ENCODE measurements around the gene ZSWIM8.
"Not testable (repeated sequence)": the region's sequence is repeated elsewhere in the genome, so short reads cannot be mapped to it uniquely, and the experiment has no call there.

The ZSWIM8 gene, protein sequence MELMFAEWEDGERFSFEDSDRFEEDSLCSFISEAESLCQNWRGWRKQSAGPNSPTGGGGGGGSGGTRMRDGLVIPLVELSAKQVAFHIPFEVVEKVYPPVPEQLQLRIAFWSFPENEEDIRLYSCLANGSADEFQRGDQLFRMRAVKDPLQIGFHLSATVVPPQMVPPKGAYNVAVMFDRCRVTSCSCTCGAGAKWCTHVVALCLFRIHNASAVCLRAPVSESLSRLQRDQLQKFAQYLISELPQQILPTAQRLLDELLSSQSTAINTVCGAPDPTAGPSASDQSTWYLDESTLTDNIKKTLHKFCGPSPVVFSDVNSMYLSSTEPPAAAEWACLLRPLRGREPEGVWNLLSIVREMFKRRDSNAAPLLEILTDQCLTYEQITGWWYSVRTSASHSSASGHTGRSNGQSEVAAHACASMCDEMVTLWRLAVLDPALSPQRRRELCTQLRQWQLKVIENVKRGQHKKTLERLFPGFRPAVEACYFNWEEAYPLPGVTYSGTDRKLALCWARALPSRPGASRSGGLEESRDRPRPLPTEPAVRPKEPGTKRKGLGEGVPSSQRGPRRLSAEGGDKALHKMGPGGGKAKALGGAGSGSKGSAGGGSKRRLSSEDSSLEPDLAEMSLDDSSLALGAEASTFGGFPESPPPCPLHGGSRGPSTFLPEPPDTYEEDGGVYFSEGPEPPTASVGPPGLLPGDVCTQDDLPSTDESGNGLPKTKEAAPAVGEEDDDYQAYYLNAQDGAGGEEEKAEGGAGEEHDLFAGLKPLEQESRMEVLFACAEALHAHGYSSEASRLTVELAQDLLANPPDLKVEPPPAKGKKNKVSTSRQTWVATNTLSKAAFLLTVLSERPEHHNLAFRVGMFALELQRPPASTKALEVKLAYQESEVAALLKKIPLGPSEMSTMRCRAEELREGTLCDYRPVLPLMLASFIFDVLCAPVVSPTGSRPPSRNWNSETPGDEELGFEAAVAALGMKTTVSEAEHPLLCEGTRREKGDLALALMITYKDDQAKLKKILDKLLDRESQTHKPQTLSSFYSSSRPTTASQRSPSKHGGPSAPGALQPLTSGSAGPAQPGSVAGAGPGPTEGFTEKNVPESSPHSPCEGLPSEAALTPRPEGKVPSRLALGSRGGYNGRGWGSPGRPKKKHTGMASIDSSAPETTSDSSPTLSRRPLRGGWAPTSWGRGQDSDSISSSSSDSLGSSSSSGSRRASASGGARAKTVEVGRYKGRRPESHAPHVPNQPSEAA (N-terminal part only)

GRCh38 chr10:73785211-73785720 lies at the start of gene ZSWIM8:
Gene ZSWIM8, plus strand, starts transcription at chr10:73785606. Its CDS starts 273 bp downstream, at chr10:73785879.
- DNase-seq, result peak; percentile 82

DNA sequence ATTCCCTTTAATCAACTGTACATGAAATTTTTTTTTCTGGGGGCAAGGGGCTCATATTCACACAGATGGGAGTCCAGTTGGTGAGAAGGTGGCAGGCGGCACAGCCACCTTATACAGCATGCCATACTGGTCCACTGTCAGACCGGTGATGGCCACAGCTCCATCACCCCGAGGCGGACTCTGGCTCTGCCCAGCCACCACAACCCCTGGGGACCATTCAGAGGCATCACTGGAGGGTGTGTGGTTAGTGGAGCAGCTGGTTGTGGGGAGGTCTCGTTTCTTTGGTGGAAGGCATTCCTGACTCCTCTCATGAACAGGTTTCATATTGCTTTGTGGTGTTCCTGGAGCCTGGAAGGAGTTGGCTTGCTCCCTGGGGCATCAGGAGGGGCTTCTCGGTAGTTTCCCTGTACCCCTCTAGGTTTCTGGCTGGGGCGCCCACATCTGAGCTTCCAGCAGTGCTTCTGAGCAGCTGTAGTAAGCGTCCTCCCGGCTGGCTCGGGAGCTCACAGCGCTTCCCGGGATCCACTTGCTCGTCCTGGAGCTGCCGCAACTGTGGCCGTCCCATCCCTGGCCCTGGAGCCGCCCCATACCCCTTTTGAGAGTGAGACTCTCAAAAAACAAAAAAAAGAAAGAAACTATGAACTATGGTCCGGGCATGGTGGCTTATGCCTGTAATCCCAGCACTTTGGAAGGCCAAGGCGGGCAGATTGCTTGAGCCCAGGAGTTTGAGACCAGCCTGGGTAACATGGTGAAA lies 44.7 kb upstream of the ZSWIM8 start:
- not testable (repeated sequence) for DNase-seq

- DNase-seq, result no peak
Measured at GRCh38 chr10:73742454-73742734, 43.0 kb upstream of the ZSWIM8 start.

DNA sequence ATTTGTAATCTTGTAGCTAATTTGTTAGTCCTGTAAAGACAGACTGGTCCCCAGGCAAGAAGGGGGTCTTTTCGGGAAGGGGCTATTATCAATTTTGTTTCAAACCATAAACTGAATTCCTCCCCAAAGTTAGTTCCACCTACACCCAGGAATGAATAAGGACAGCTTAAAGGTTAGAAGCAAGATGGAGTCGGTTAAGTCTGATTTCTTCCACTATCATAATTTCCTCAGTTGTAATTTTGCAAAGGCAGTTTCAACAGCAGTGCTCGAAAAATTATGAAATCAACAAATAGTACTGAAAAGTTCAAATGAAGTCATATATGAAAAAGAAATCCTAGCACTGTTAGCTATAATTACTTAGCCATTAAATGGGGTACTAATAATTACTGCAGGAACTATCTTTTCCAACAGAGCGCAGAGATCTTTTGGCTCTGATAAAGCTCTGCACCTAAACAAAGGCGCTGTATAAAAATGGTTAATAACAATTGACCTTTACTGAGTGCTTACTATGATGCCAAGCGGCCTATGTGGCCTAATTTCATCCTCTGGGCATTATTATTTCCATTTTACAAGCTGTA lies 42.0 kb upstream of the ZSWIM8 start:
- DNase-seq, result no peak

DNA sequence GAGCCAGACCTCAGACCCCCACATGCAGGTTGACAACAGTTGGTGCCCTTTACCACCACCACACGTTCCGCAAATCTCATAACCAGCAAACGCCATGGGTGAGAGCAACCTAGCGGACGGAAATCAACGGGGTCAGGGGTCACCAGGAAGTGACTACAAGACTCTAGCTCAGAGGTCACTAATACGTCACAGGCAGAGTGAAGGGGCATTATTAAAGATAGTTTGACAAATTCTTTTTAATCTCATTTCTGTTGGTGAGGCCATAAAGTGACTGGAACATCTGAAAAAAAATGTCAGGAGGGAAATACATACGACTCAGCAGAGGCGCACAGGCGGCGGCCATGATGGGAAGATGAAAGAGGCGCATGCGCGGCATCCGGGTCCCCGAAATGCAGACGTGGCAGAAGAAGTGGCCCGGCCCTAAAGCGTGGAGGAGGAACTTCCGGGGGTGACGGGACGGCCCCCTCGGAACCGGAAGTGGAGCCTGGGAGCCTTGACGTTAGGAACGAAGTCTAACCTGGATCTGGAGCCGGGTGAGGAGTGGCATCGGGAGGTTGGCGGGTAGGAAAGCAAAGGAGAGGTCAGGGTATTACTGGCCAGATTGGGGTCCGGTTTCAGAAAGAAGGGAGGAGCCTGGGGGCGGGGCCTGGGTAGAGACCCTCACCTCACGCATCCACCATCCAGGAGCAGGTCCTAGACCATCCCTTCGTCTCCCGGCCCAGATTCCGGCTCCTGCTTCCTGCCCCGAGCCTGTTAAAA lies 41.3 kb upstream of the ZSWIM8 start, which contains the start of gene SEC24C:
TSS of gene SEC24C (plus strand) at position 468 of the 759 bp plus-strand sequence. CDS start 2,461 bp downstream, outside the sequence.
- peak; percentile 94 for DNase-seq

- DNase-seq, result peak; percentile 66
Measured at GRCh38 chr10:73744664-73744975, 40.8 kb upstream of the ZSWIM8 start.

DNA sequence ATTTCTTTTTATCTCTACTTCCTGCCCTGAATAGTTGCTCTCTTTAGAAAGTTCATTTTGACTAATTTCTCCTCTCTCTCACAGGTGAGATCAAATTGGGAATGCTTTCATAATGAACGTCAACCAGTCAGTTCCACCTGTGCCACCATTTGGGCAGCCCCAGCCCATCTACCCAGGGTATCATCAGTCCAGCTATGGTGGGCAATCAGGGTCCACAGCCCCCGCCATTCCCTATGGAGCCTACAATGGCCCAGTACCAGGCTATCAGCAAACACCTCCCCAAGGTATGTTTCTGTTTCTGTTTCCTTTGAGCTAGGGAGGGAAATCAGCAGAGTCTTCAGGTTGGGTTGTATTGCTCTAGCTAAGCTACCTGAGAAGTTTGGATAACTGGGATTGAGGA lies 38.7 kb upstream of the ZSWIM8 start:
- DNase-seq, result no peak

DNA sequence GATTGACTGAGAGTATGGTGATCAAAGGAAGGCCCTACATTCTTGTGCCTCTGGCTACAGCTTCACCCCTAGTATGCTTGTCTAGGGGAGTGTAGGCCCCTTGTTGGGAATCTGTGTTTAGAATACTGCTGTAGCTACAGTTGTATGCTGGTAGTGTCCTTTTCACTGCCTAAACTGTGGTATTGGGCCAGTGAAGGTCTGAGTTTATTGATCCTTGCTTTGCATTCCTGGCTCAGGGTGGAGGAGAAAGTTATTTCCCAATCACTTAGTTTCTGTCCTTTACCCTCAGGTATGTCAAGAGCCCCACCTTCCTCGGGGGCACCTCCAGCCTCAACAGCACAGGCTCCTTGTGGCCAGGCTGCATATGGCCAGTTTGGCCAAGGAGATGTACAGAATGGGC lies 34.6 kb upstream of the ZSWIM8 start:
- no peak for DNase-seq

DNA sequence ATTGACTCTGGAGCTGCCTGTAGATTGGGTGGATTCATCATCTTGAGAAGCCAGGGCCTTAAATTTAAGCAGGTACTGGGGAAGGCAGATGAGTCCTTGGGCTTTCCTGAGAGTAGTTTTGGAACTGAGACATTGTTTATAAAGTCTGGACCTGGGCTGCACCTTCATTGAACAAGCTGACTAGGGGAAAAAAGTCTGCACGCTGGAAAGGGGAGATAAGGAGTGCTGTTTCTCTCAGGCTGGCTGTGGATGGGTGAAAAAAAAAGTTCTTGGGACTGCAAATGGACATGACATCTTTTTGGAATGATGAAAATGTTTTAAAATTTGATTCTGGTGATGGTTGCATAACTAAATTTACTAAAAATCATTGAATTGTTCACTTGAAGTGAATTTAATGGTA lies 29.2 kb upstream of the ZSWIM8 start:
- DNase-seq, result no peak

- DNase-seq, result no peak
Measured at GRCh38 chr10:73758704-73759511, 26.5 kb upstream of the ZSWIM8 start.

DNA sequence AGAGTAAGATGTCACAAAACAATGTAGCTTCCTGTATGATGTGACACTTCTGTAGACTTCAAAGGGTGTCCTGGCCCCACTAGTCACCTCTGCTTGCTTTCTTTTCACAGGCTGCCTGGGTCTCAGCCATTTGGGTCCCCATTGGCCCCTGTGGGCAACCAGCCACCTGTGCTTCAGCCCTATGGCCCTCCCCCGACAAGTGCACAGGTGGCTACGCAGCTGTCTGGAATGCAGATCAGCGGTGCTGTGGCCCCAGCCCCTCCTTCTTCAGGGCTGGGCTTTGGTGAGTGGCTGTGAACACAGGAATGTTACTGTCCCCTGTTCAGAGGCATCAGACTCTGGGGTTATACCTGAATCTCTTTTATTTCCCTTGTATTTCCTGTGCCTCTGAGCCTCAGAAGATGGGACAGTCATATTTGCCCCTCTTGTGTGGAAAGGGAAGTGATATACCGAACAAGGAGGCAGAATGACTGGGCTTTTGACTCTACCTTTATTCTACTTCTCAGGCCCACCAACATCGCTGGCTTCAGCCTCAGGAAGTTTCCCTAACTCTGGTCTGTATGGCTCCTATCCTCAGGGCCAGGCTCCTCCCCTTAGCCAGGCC lies 25.8 kb upstream of the ZSWIM8 start:
- DNase-seq, result no peak

DNA sequence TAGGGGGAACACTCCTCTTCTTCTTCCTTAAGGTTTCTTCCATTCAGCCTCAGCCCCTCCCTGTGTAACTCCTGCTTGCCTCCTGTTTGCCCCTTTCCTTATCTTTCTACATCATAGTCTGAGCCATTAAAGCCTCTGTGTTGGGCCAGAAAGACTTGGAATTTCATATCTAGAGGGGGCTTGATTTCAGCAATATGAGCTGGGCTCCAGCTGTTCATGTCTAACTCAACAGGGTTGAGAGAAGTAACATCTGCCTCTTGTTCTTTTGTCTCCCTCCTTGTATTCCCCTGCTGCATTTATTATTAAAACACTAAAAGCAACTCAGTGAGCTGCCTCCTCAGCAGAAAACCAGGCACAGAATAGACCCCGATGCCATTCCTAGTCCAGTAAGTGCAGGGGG lies 23.6 kb upstream of the ZSWIM8 start:
- no peak for DNase-seq

DNA sequence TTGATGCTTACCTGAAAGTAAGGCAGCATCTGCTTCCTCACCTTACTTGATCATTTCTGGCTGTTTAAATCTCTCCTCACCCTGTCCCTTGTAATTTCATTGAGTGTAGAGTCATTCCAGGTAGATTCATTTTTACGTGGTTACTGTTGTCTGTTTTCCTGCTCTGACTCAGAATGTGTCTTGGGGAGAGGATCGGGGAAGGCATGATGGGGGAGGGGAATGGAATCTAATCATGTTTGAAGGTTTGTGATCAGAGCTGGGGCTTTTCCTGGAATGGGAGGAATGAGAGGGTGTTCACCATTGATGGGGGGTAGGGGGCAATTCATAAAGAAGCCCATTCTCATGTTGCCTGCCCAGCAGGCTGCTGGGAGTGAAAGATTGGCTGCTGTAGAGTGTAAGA lies 22.5 kb upstream of the ZSWIM8 start:
- DNase-seq, result no peak

- DNase-seq, result no peak
Measured at GRCh38 chr10:73763343-73763742, 22.1 kb upstream of the ZSWIM8 start.

GRCh38 chr10:73765066-73765465 lies 20.3 kb upstream of the ZSWIM8 start:
- no peak for DNase-seq

DNA sequence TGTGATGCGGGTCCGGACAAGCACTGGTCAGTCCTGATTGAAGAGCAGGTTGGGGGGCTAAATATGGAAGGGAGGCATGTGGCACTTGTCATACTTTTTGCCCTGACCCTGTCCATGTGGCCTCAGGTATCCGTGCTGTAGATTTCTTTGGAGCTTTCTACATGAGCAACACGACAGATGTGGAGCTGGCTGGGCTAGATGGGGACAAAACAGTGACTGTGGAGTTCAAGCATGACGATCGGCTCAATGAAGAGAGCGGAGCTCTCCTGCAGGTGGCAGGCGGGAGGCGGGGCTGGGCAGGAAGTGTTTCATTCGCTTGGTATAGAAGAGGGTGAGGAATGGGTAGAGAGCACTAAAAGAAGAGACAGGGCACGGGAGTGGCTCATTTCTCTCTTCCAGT lies 16.5 kb upstream of the ZSWIM8 start:
- peak; percentile 70 for DNase-seq

GRCh38 chr10:73769396-73769795 lies 16.0 kb upstream of the ZSWIM8 start:
- DNase-seq, result no peak

- DNase-seq, result peak; percentile 76
Measured at GRCh38 chr10:73771722-73772280, 13.6 kb upstream of the ZSWIM8 start.
